NCI-H2081 (cell line): Measurements from ENCODE around the gene NT5DC2.

Experiments
- DNase-seq, 2 experiments: peaks; one replicate each; lab custom pipeline; 2025; lab: John Stamatoyannopoulos, UW

NT5DC2 gene

GRCh38 chr3:52524752-52525679, 8.6 kb downstream of the NT5DC2 start:
- no peak for DNase-seq

- no peak for DNase-seq
Measured at GRCh38 chr3:52524258-52524751, 9.4 kb downstream of the NT5DC2 start.

GRCh38 chr3:52523386-52524257, 10.0 kb downstream of the NT5DC2 start:
- DNase-seq, result no peak

GRCh38 chr3:52522651-52523251, 10.9 kb downstream of the NT5DC2 start:
- no peak for DNase-seq

GRCh38 chr3:52521881-52522650, 11.6 kb downstream of the NT5DC2 start:
- no peak for DNase-seq

GRCh38 chr3:52521488-52521824, 12.2 kb downstream of the NT5DC2 start:
- DNase-seq, result no peak

- DNase-seq, result no peak
Measured at GRCh38 chr3:52520716-52521487, 12.8 kb downstream of the NT5DC2 start.

GRCh38 chr3:52520141-52520667, 13.5 kb downstream of the NT5DC2 start:
- DNase-seq, result no peak

- DNase-seq, result no peak
Measured at GRCh38 chr3:52519445-52520140, 14.1 kb downstream of the NT5DC2 start.

- DNase-seq, result no peak
Measured at GRCh38 chr3:52518723-52519444, 14.8 kb downstream of the NT5DC2 start.

GRCh38 chr3:52517796-52518722, 15.6 kb downstream of the NT5DC2 start:
- no peak for DNase-seq

- no peak for DNase-seq
Measured at GRCh38 chr3:52516509-52517195, 17.0 kb downstream of the NT5DC2 start.

GRCh38 chr3:52515192-52515591, 18.5 kb downstream of the NT5DC2 start:
- DNase-seq, result no peak

GRCh38 chr3:52514576-52514975, 19.1 kb downstream of the NT5DC2 start:
- DNase-seq, result no peak

GRCh38 chr3:52513281-52513680, 20.4 kb downstream of the NT5DC2 start:
- no peak for DNase-seq

GRCh38 chr3:52512727-52513126, 20.9 kb downstream of the NT5DC2 start:
- DNase-seq, result no peak

- DNase-seq, result no peak
Measured at GRCh38 chr3:52512105-52512504, 21.6 kb downstream of the NT5DC2 start.

GRCh38 chr3:52511509-52511908, 22.1 kb downstream of the NT5DC2 start:
- no peak for DNase-seq
